Kasumi-1 (cell line): ENCODE results near the gene WSCD1.

Experiments used
- DNase-seq, 2 experiments: peaks; one replicate each; lab custom pipeline; 2025; lab: John Stamatoyannopoulos, UW

The WSCD1 gene

GRCh38 chr17:6069539-6070429, at the start of gene WSCD1:
TSS of gene WSCD1 (plus strand) at chr17:6070379. CDS start at chr17:6080659, 10,280 bp downstream.
- DNase-seq = no peak

DNA sequence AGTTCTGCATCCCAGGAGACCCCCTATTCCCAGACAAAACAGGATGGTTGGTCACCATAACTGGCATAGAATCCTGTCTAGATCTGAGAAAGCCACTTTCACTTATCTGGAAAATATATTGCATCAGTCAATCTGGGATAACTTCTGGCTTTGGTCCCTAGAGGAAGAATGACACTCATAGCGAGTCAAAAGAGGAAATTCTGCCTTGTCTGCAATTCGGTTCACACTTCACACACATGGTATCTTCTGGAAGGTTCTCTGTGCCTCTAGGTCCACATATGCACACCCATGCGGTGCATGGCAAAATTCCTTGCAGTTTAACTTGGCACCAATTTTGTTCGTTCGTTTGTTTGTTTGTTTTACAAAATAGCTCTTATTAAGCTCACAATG, 49.2 kb upstream of the WSCD1 start:
- no peak for DNase-seq

- no peak for DNase-seq
These were observed 48.6 kb upstream of the WSCD1 start for GRCh38 chr17:6021627-6022026.

DNA sequence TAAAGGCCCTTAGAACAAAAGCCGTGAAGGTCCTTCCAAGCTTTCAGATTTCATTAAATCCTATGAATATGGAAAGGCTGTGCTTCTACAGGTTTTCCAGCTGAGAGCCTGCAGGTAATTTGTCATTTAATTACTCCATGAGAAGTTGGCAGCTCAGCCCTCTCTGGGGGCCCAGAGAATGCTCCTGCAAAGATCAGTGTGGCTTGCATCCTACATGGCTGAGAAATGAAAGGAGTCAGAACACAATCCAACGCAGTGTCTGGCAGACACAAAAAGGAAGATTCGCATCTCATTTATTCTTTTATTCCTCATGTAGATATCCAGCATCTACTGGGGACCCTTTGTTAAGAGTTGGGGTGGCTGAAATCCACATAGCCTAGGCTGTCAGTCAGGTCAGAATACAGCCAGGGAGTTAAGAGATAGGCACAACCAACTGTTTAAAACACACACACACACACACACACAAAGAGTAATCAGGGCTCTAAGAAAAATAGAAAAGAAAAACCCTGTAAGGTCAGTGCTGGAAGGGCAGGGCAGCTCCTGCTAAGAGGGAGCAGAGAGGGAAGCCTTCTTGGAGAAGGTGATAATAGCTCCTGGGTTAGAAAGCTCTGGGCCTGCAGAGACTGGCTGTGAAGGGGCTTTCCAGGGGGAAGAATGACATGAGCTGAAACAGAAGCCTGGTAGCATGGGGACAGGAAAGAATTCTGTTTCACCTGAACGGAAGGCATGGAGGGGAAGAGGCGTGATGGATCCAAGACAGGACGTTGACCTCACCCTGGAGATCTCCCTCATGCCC, 46.9 kb upstream of the WSCD1 start:
- no peak for DNase-seq

DNA sequence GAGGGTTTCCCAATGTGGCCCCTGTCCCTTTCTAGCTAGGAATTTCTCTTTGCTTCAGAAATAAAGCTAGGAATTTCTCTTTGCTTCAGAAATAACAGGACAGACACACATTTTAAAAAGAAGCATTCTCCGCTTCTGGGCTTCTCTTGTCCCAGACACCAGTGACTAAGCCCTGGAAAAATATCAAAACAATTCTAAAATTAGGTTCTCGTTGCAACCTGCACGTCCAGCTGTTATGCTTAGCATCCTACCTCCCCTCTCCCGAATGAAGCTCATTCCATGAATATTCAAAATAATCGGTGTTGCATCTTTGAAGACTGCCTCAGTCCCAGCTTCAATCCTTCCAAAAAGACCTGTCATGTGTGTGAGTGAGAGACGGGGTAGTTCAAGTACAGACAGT, 45.6 kb upstream of the WSCD1 start:
- no peak for DNase-seq

GRCh38 chr17:6027342-6028024, 42.7 kb upstream of the WSCD1 start:
- no peak for DNase-seq

GRCh38 chr17:6028294-6028693, 41.9 kb upstream of the WSCD1 start:
- DNase-seq = no peak

DNA sequence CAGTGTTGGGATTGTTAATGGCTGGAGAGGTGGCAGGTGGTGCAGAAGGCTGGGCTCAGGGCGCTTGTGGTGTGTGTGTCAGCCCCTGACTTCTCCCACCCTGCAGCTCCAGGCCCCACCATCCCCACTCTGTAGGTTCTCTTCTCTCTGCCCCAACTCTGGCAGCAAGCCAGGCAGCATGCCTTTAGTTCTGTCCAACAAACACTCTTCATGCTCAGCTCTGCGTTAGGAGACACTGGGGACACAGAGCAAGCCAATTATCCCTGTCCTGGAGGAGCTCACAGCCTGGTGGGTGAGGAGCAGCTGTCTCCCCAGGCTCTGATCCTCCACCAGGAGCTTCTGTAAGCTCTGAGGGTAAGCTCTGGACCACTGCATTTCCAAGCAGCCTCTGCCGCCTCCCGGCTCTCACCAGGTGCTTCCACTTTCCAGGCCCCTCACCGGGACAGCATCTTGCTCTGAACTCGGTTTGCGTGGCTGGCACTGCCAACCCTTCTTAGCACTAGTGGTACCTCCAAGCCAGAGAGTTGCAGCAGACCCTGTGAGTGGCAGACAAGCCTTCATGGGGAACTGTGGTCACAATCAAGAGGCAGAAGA, 34.3 kb upstream of the WSCD1 start:
- no peak for DNase-seq

- DNase-seq = no peak
These were observed 29.7 kb upstream of the WSCD1 start for GRCh38 chr17:6040504-6040903.

GRCh38 chr17:6041246-6041645, 28.9 kb upstream of the WSCD1 start:
- no peak for DNase-seq

DNA sequence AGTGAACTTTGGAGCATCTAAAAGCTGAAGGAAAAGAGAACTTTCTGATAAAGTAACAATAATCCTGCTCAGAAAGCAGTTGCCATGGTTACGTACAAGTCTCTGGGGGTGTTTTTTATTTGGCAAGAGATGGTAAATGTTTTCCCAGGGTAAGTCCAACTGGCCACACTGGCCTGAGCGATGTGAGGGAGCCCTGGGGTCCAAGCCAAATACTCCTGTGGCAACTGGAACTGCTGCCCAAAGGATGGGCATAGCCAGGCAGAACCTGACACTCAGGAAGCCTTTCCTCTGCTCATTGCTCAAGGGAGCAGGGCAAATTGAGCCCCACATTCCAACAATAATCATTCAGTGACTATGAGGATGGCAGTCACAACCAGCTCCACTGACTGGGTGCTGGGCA, 26.8 kb upstream of the WSCD1 start:
- no peak for DNase-seq

DNA sequence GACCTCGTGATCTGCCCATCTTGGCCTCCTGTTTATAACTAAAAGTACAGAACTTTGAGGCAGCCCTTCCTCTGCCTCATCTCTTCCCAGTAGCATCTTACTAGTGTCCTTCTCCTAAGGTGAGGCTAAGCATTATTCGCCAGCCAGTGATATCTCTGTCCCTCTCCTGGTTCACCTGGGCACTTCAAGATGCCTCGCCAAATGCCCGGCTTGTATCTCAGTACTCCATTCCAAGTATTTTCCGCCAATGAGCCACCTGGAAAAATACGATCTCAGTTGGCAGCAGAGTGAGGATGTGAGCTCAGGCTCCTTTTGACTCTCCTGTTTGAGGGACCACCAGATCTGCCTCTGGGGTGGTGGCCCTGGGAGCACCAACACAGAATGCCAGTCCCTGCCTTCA, 25.9 kb upstream of the WSCD1 start:
- no peak for DNase-seq

GRCh38 chr17:6045621-6046357, 24.4 kb upstream of the WSCD1 start:
- no peak for DNase-seq

DNA sequence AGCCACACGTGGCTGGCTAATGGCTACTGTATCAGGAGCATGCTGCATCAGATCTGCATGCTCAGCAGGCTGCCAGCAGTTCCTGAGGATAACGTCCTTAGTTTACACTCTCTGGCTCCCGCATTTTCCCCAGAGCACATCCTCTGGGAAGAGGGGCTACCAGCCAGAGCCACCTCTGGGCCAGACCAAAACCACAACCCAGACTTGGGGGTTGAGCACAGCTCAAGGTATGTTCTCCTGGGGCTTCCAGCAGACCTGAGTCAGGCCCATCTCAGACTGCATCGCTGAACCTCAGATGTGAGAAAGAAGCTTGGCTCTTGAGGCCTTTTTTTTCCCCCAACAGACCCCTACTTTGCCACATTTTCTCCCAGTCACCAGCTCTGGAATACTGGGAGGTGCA, 23.7 kb upstream of the WSCD1 start:
- no peak for DNase-seq

GRCh38 chr17:6046931-6047330, 23.2 kb upstream of the WSCD1 start:
- DNase-seq = no peak

DNA sequence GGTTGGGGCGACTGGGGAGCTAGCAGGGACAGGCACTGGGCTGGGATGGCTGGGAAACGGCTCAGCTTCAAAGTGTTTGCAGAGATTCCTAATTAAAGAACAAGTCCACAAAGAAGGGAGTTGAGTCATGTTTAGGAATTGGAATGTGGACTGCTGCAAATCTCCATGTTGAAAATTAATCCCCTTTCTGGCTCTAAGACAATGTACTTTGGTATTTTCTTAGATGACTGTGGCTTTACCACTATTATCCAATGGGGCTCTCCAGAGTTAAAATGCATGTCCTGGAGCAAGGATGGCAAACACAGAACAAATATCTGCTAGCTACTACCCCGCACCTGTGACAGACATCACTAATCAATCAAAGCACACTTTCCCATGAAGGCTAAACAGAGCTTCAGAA, 22.2 kb upstream of the WSCD1 start:
- DNase-seq = no peak

GRCh38 chr17:6048486-6048885, 21.7 kb upstream of the WSCD1 start:
- DNase-seq = no peak

DNA sequence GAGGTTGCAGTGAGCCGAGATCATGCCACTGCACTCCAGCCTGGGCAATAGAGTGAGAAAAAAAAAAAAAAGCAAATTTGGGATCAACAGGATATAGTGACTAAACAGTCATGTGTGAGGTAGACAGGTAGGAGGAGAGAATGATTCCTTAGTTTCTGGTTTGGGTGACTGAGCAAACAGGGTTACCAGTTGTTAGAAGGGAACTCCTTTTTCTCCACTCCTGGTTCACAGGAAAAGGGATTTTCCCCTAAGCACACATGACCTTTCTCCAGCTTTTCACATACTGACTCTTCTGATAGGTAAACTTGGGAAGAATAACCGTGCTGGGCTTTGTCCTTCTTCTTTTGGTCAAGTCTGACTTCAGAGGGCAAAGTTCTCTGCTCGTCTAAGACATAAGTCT, 17.3 kb upstream of the WSCD1 start:
- DNase-seq = no peak

DNA sequence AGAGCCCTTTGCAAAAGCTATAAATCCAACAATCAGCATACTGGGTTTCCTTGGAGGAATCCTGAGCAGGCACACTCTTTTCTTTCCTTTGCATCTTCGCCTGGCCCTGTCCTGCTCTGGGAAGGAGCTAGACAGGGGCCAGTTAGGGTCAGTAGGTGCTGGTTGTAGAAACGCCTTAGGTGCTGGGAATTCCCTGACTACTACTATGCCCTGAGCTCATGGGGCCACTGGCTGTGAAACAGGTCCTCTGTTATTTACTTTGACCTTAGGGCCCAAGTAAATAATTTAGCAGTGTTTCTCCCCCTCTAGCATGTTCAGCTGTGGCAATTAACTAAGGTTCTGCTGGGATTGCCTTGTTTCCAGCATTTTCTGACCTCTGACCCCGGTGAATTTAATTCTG, 15.8 kb upstream of the WSCD1 start:
- DNase-seq = no peak

DNA sequence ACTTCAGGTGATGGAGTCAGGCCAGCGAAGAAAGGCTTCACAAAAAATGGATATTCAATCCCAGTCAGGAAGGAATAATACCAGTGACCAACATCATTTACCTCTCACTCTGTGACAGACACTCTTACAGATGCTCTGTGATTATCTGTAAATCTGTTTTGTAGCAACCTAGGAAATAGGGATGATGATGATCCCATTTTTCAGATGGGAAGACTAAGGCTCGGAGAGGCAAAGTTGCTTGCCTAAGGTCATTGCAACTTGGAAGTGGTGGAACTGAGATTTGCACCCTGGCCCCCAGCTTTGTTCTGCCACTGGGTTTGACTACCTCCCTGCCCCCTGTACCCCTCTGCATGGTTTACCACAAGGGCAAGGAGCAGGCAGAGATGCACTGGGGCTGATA, 14.1 kb upstream of the WSCD1 start:
- DNase-seq = no peak

- no peak for DNase-seq
These were observed 12.6 kb upstream of the WSCD1 start for GRCh38 chr17:6057562-6057961.

DNA sequence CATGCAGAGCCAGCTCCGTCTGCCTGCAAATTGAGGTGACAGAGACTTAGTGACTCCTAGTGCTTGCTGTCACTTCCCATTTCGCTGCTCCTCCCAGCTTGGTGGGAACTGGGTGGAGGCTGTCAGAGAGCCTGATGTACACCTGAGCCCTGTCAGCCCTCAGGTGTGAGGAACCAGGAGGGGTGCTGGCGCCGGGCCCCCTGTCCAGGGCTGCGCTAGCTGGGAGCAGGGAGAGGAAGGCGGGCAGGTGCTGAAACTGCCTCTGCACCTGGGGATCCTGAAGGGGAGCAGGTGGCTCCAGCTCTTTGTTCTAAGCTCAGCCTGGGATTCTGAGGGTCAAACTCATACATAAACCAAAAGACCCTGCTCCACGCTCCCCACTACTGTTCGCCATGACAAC, 10.8 kb upstream of the WSCD1 start:
- DNase-seq = no peak
